Kidney tubule cell (primary cell): ENCODE data around the gene LYPD6B.

Experiments used
- DNase-seq: peaks from one replicate; pipeline ENCODE4 v3.0.0-alpha.2; 2018; ENCODE audit warnings: low spot score

The LYPD6B gene

DNA sequence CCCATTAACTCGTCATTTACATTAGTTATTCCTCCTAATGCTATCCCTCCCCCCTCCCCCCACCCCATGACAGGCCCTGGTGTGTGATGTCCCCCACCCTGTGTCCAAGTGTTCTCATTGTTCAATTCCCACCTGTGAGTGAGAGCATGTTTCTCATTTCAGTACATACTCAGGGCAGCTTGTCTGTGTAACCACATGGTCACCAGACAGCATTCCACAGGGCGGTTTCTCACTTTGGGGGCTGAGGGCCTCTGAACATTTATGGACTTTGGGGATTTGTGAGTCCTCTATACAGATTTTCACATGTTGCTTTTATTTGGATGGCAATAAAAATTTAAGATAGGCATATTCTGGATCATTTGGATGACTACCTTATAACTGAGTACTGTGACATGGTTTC, 84.0 kb downstream of the LYPD6B start:
- DNase-seq, result no peak

- DNase-seq, result no peak
These were observed 86.7 kb downstream of the LYPD6B start for GRCh38 chr2:149125031-149125725.

- peak; percentile 60 for DNase-seq
These were observed 90.9 kb downstream of the LYPD6B start for GRCh38 chr2:149129433-149129832.

DNA sequence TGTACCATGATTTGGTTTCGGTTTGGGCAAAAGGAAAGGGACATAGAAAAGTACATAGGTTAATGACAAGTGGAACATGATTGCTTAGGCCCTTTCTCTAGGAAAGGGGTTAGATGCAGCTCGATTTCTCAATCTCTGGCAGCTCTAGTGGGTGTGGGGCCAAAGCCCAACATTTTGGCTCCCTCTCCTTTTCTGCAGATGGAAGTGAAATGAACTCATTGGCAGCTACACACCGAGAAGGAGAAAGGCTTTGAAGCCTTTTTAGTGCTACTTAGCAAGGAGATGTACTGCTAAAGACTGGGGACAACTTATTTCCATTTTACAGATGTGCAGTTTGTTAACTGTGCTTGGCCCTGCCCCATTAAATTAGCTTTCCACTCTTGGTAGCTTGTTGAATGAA, 93.8 kb downstream of the LYPD6B start:
- DNase-seq, result no peak

DNA sequence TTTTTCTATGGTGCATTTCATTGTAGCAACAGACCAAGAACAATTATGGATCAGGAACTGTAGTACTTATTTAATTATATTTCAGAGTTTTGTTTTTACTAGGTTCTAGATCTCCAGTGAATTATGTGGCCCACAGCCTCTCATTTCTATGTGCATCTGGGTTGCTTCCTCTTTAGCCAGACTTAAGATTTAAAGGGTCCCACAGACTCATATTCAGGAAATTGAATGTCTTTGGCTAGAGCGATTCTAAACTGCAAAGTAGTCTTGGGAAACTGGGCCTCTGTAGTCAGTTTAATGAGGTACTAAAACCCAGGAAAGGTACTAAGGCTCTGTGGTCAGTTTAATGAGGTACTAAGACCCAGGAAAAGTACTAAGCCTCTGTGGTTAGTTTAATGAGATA, 94.4 kb downstream of the LYPD6B start:
- no peak for DNase-seq

DNA sequence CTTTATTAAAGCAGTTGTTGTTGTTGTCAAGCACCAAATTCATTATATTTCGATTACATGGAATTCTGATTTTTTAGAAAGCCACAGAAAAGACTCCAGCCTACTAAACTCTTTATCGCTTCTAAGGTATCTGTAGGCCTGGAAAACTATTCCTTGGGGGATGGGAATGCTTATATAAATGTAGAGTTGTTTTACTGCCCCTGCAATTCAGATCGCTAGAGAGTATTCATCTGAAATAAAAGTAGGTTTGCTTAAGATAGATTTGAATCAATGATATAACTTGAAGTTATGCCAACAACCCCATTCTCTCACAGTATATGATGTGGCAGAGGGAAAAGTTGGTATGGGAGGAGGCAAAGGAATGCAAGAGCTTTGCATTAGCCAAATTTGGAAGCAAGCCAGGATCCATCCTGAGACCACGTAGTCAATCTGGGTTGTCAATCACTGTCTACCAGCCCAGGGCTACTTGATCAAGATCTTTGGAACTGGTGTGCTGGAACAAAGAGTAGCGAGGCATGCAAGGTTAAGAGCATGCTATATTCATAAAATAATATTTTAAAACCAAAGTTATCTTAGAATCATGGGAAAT, 95.9 kb downstream of the LYPD6B start:
- DNase-seq, result no peak

- no peak for DNase-seq
These were observed 97.6 kb downstream of the LYPD6B start for GRCh38 chr2:149136111-149136510.

DNA sequence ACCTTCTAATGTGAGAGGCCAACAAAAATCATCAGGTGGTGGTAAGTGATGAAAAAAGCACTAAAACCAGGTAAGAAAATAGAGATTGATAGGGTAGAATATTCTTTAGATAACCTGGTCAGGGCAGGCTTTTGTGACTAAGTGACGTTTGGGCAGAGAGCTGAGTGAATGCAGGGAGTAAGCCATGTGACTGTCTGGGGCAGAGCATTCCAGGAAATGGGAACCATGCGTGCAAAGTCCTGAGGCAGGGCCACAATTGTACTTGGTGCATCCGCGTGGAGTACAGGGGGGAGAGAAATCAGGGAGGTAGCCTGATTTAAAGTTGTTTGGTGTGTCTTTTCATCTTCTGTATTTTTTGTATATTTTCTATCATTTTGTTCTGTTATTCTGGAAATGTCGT, 102.5 kb downstream of the LYPD6B start:
- DNase-seq, result peak; percentile 19

DNA sequence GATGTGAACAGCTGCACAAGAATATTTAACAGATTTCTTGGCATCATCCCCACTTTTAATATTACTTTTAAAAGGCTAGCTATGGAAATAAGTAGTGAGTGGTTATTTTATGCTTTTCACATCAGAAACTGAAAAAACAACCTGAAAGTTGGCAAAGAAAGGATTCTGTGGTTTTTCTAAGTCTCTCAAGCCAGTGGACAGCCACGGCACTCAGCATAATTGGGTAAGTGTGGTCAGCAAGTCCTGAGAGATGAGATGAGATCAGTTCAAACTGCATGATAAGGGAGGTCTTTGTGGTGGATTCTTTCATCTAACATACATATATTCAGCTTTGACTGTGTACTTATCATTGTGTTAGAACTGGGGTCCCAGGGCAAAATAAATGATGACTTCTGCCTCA, 105.2 kb downstream of the LYPD6B start:
- no peak for DNase-seq

DNA sequence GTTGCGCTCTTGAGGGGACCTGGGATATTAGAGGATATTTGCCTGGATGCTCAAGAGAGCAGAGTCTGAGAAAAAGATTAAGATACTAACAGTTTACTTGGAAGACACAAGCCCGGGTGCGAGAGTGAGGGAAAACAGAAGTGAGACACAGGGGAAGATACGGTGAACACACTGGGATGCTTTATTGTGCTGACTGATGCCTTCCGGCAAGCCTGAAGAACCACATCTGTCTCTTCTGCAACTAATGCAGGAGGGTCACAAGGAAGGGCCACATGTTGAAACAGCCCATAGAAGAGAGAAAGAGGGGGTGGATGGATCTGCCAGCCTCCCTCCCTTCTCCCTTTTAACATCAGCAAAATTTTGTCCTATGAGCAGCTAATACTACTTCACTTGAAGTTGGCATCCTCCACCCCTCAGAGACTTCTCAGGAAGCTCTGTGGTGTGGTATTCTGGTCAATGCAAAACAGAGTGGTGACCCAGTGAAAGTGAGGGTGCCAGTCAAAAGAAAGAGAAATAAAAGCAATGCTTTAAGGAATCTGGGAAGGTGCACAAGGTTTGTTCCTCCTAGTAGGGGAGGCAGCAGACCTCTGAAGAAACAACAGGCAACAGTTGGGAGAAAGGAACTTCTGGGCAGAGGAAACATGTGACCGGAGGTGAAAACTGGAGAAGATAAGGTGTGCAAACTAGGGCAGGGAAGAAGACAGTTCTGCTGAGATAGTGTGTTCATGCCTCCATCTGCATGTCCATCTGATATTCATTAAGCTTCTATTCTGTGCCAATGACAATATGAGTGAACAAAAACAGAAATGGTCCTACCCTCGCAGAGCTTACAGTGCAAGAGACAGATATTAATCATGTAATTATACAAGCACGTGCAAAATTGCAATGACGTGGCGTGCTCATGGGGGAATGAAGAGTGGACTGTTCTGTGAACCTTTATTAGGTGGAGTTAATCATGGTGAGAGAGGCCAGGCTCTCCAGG, 107.1 kb downstream of the LYPD6B start:
- DNase-seq, result no peak

DNA sequence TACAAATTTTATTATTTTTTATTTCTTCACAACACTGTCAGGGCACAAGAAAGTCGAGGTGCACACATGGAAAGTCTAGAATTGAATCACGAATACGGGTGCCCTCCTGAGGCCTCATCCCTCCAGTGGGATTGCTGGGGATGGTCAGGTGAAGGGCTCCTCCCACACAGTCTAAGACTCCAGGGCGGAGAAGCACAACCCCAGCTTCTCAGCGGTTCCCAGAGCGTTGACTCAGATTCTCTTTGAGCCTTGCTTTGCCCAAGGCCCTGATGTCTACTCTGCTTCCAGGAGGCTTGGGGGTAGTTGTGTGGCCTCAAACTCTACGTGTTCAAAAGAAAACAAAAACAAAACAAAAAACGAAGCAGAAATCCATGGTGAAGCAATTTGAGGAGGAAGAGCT, 108.4 kb downstream of the LYPD6B start:
- no peak for DNase-seq

DNA sequence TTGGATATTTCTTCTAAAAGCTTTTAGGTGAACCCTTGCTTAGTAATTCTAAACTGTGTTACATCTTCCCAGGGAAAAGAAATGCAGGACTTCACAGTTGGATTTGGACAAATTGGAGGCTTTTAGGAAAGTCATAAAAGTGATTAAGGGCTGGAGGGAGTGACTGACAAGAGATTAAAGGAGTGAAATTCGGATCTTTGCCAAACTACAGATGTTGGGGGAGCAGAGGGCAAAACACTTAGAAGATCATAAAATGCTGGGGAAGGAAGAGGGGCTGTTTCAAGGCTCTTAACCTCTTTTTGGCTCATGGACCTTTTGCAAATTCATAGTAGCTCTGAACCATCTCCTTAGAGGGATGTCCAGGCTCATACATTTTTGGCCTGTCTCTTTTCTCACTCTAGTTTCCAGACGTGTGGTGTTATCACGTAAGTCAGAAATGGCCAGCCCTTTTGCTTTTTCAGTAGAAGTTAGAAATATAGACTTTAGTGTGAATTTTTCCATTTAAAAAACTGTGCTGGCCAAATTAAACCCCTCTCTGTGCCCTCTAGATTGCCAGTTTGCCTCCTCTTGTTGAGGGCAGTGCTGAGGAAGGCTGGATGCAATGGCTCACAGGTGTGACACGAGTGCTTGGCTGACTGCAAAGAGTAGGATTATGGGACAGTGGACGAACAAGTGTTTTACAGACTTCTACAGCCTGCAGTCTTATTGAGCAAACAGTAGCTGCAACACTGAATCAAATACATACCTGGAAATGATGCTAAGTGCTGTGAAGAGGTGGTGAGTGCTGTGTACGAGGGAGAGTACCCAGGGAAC, 109.9 kb downstream of the LYPD6B start:
- DNase-seq, result no peak

GRCh38 chr2:149149007-149149297, 110.5 kb downstream of the LYPD6B start:
- DNase-seq, result no peak

DNA sequence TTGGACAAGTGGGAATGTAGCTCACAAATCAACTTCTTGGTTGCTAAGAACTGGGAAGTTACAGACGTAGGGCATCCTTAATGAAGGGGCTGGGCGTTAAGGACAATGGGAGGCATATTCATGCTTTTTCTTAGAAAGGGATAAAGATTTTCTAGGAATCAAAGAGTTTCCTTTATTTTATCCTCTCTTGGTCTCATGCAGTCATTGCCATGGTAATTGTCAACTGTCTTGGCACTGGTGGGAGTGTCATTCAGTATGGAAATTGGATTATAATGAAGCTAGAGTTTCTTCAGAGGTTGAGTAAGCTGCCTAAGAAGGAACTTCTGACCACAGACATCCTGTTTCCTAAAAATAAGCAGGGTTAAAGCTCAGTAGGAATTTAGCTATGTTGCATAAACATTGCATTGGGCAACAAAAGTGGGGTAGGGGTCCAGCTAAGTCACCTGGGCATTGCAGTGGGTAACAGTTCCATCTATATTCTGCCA, 114.0 kb downstream of the LYPD6B start:
- no peak for DNase-seq

DNA sequence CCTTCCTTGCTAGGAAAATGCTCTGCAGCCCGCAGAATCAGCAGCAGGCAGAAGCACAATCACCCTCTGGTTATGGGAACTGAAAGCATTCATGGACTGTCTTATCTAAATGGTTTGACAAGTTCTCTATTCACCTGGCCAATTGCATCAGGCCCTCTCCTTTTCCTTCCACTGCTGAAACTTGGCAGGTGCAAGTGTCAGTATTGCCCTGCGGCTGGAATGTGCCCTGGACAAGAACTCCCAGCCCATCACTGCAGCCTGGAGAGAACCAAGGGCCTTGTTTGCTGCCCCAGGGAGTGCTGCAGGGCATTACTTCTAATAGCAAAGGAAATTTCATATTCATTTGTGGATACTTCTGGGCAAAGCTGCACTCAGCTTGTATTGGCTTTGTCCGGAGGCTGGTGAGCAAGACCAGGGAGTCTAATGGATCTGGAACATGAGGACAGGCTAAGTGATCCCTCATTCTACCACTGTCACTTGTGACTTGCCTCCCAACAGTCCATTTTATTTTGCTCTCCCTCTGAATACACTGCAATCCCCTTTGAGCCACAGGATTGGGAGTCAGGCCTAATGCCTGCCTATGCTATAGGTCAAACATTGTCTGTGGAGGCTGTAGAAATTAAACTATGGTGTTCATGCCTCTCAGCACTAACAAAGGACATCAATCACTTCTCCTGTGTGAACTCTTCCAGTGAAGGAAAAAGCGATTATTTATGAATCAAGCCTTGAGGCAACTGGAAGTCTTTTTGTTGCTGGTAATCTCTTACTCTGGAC, 116.9 kb downstream of the LYPD6B start:
- no peak for DNase-seq

DNA sequence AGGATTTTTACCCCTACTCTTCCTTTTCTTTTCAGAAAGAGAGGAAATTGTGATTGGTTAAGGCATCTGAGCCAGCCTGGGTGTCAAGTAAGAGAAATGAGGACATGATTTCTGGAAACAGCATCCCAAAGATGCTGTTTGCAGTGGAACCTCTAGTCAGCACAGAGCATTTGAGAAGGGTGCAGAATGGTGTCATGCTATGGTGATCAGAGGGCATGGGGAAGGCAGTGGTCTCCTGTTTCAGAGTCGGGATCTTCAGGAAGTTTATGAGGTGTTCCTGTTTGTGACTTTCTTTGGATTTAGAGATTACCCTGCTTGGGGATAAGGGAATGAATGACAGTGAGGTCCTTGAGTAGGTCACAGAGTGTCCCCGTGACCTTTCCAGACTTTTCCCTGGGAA, 117.5 kb downstream of the LYPD6B start:
- no peak for DNase-seq

- DNase-seq, result no peak
These were observed 118.7 kb downstream of the LYPD6B start for GRCh38 chr2:149156971-149157740.

DNA sequence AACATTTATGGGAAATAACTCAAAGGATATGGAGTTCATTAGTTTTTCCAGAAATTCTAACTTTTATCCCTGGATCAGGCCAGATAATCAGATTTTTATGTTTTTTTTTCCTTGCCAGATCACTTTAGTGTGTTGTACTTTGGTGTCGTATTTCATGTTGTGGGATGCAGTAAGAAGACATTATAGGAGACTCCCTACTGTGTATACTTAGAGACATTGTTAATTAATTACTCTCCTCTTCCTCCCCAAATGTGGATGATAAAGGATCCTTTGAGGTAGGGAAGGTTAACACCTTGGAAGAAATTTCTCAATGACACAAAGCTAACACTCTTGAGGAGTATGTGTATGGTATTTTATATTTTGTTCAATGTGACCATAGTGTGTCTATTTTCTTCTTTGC, 120.5 kb downstream of the LYPD6B start:
- no peak for DNase-seq

GRCh38 chr2:149160195-149160594, 121.7 kb downstream of the LYPD6B start:
- DNase-seq, result no peak

- DNase-seq, result no peak
These were observed 122.3 kb downstream of the LYPD6B start for GRCh38 chr2:149160701-149161217.
